ENCODE results near the gene TDRD10.

Gene TDRD10

DNA sequence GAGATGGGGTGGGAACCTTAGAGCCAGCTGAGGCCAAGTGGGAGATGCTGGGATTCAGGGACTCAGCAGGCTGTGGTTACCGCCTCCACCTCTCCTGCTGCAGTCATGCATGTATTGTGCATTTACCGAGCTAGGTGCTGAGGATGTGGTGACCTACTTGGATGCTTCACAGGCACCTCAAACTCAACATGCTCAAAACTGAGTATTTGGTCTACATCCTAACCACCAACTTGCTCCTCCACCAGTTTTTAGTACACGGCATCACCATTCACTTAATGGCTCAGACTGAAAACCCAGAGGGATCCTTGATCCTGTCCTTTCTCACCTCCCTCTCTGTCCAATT is 71.1 kb downstream of the TDRD10 start:
- H3K27ac ChIP-seq = no peak overlapping the region
- no peak for DNase-seq (ENCODE audit: low spot score)
- TF ChIP-seq CTCF (conservative IDR thresholded peaks at IDR 0.05; ENCODE audit: low read depth) = no peak
- ChIA-PET CTCF (interaction anchor here (0.7 kb wide), 1 partner anchor 479 kb away, joined by 4 read pairs; no protein-coding TSS in a partner anchor), POLR2A (ENCODE audit: low non-redundant PET) (no interaction called here)

GRCh38 chr1:154574716-154575115 is 72.7 kb downstream of the TDRD10 start:
- CTCF ChIA-PET = interaction anchor here (0.6 to 0.7 kb wide), 2 partner anchors 222 to 388 kb away, joined by 3 to 4 read pairs; no protein-coding TSS in a partner anchor
- no peak overlapping the region for H3K27ac ChIP-seq
- DNase-seq (ENCODE audit: low spot score) = no peak
- TF ChIP-seq CTCF (conservative IDR thresholded peaks at IDR 0.05; ENCODE audit: low read depth) = no peak
- POLR2A ChIA-PET (ENCODE audit: low non-redundant PET) = no interaction called here

GRCh38 chr1:154575147-154575927 is 73.3 kb downstream of the TDRD10 start:
- CTCF ChIA-PET = interaction anchor here (0.7 kb wide), 1 partner anchor 223 kb away, joined by 4 read pairs; no protein-coding TSS in a partner anchor
- POLR2A ChIA-PET (ENCODE audit: low non-redundant PET) = no interaction called here

GRCh38 chr1:154575951-154576566 is 74.0 kb downstream of the TDRD10 start:
- no peak for TF ChIP-seq CTCF (conservative IDR thresholded peaks at IDR 0.05; ENCODE audit: low read depth)
- H3K27ac ChIP-seq = no peak overlapping the region
- CTCF ChIA-PET = no interaction called here
- no peak for DNase-seq (ENCODE audit: low spot score)
- POLR2A ChIA-PET (ENCODE audit: low non-redundant PET) = no interaction called here

More at GRCh38 chr1:154575147-154575927, 73.3 kb downstream of the TDRD10 start:
- no peak for DNase-seq (ENCODE audit: low spot score)
- TF ChIP-seq CTCF (conservative IDR thresholded peaks at IDR 0.05; ENCODE audit: low read depth) = no peak
- H3K27ac ChIP-seq = no peak overlapping the region

DNA sequence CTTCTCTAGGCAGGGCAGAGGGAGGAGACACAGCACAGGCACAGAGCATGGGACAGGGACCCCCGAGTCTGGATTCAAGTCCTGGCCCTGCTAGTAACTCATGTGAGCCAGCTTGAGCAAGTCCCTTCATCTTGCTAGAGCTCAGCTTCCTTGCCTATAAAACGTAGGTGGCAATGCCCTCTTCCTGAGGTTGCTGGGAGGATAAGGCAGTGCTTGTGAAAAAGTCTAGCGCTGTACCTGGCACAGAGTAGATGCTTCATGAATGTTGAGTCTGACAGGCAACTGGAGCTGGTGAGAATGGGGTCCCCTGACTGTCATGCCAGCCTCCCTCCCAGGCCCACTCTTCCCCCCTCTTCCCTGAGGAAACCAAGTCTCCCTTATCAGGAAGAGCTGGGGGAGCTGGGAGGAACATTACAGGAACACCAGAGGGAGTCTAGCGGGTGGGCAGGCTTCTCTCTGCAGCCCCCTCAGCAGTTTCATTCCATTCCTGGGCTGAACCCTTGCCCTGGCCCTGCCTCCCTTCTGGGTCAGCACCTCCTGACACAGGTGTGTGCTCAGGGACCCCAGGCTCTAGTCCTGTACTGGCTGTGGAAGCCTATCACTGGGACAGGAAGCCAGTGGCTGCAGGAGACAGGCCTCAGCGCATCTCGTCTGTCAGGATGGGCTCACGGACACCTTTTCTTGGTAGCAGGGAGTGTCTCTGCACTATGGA is 75.5 kb downstream of the TDRD10 start:
- POLR2A ChIA-PET (ENCODE audit: low non-redundant PET) = no interaction called here
- no peak for TF ChIP-seq CTCF (conservative IDR thresholded peaks at IDR 0.05; ENCODE audit: low read depth)
- no peak for DNase-seq (ENCODE audit: low spot score)
- H3K27ac ChIP-seq = peak overlapping the region; percentile 15
- CTCF ChIA-PET = interaction anchor here (2.8 kb wide), 1 partner anchor 98 kb away, joined by 7 read pairs; no protein-coding TSS in a partner anchor

DNA sequence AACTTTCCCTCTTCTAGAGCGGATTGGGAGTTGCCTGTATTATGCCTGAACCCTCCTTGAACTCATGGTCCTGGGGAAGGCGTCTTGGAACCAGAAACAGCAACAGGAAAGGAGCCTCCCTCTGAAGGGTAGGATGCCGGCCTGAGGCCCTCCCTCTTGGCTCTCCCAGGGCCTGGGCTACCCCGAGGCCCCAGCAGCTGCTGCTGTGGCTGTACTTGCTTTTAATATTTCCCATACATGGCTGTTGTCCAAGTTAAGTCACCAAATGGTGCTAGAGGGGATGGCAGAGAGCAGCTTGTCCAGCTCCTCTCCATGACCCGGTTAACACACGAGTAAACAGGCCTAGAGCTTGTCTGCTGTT is 76.0 kb downstream of the TDRD10 start:
- ChIA-PET CTCF (interaction anchor here (2.8 kb wide), 1 partner anchor 98 kb away, joined by 7 read pairs; no protein-coding TSS in a partner anchor), POLR2A (ENCODE audit: low non-redundant PET) (no interaction called here)
- H3K27ac ChIP-seq = peak overlapping the region; percentile 15
- no peak for DNase-seq (ENCODE audit: low spot score)
- no peak for TF ChIP-seq CTCF (conservative IDR thresholded peaks at IDR 0.05; ENCODE audit: low read depth)
